Gastrocnemius medialis (tissue), 4 donors: ENCODE data around the gene WLS. TPM values are rescaled to one million over a fixed set of nuclear protein-coding genes. Genes with fewer than 3 reads are reported as not detected.
"Not testable (repeated sequence)": the region's sequence is repeated elsewhere in the genome, so short reads cannot be mapped to it uniquely, and the experiment has no call there.

Experiments
- ATAC-seq, 2 donors: fragments of 150-250 bp; one replicate each; pipeline ENCODE4 v1.9.1; 2016
- DNase-seq, 2 donors: peaks; one replicate each; pipeline ENCODE4 v3.0.0-alpha.2; 2019
- H3K27ac ChIP-seq, 4 donors: fragments of 200-600 bp; sonication (generic); 1 replicate in 1 of 4; 2 replicates in 3 of 4; pipeline ENCODE4 v1.5.1; 2016 to 2018; ENCODE audit warnings: mild to moderate bottlenecking in 2 of 4, moderate library complexity in 1 of 4
- H3K27me3 ChIP-seq, 3 donors: fragments of 200-600 bp; sonication (generic) in 2 of 3; 1 replicate in 1 of 3; 2 replicates in 2 of 3; pipeline versions ENCODE4 v1.5.1 to v1.6.0; 2016 to 2019; ENCODE audit warnings: mild to moderate bottlenecking in 1 of 3, moderate library complexity in 1 of 3
- H3K36me3 ChIP-seq, 2 donors: fragments of 200-600 bp; sonication (generic) in 1 of 2; one replicate each; pipeline ENCODE4 v1.5.1; 2017 to 2018
- H3K4me1 ChIP-seq, 2 donors: fragments of 200-600 bp; sonication (generic) in 1 of 2; one replicate each; pipeline ENCODE4 v1.5.1; 2016 to 2017; ENCODE audit warnings: mild to moderate bottlenecking in 2 of 2
- H3K4me3 ChIP-seq, 4 donors: fragments of 200-600 bp; sonication (generic) in 3 of 4; 1 replicate in 1 of 4; 2 replicates in 3 of 4; pipeline ENCODE4 v1.5.1; 2016 to 2019; ENCODE audit warnings: mild to moderate bottlenecking in 2 of 4
- H3K9me3 ChIP-seq, 3 donors: fragments of 200-600 bp; sonication (generic) in 2 of 3; 1 replicate in 1 of 3; 2 replicates in 2 of 3; pipeline ENCODE4 v1.5.1; 2016 to 2019
- CTCF ChIP-seq, 5 experiments: fragments of 450-650 bp in 3 of 5; fragments of 200-600 bp in 2 of 5; sonication (generic) in 2 of 5; IDR thresholded peaks in 4 of 5; conservative IDR thresholded peaks in 1 of 5; 1 replicate in 4 of 5; 2 replicates in 1 of 5; pipeline ENCODE4 v1.5.1; 2016 to 2019; ENCODE audit warnings: antibody characterized with exemption in 5 of 5, mild to moderate bottlenecking in 3 of 5, moderate library complexity in 3 of 5
- POLR2A ChIP-seq, 2 donors: fragments of 450-650 bp; IDR thresholded peaks; one replicate each; pipeline ENCODE4 v1.6.1; 2017; ENCODE audit warnings: antibody characterized with exemption in 2 of 2, mild to moderate bottlenecking in 2 of 2, moderate library complexity in 2 of 2
- in situ Hi-C, 4 donors: fragments of 200-750 bp; cut with MboI; loops; one replicate each; pipeline versions ENCODE4 v1.15.0 to v1.8.0; 2017; ENCODE audit warnings: low sequenced_read_pairs in 4 of 4
- intact Hi-C: fragments of 100-400 bp; cut with DNase I; formaldehyde crosslinking; loops from one replicate; pipeline ENCODE4 v1.15.1; 2023; ENCODE audit warnings: low total_unique reads
- total RNA-seq, 4 donors: library from RNA; depleted of rRNA; stranded (reverse); fragments of >200 nt; gene quantifications; one replicate each; pipeline versions ENCODE4 v1.1.0 to v1.2.3, GENCODE V29; 2016

WLS gene
- total RNA-seq, 4 donors from 2014 or later: 8.6 to 15.7 (median 11.6) TPM

GRCh38 chr1:68269637-68270430 is 37.5 kb upstream of the WLS start:
- no peaks in the 10 kb centered on the region for H3K9me3 ChIP-seq
- DNase-seq (no peak), ATAC-seq (no peak)
- H3K4me1 ChIP-seq: no peaks in the 10 kb centered on the region
- no peaks in the 10 kb centered on the region for H3K36me3 ChIP-seq
- H3K27ac ChIP-seq: no peak overlapping the region
- TF ChIP-seq POLR2A (IDR thresholded peaks at IDR 0.05) (no peak), CTCF (IDR thresholded peaks at IDR 0.05 in 4 of 5, conservative IDR thresholded peaks at IDR 0.05 in 1 of 5) (no peak)
- H3K4me3 ChIP-seq: no peak overlapping the region
- in situ Hi-C loops: no loop called here
- intact Hi-C loops: no loop called here
- H3K27me3 ChIP-seq: no peaks in the 10 kb centered on the region

GRCh38 chr1:68268896-68269483 is 36.7 kb upstream of the WLS start:
- Histone ChIP-seq H3K36me3 (no peaks in the 10 kb centered on the region), H3K27me3 (no peaks in the 10 kb centered on the region), H3K9me3 (no peaks in the 10 kb centered on the region), H3K4me3 (no peak overlapping the region), H3K4me1 (no peaks in the 10 kb centered on the region), H3K27ac (no peak overlapping the region)
- TF ChIP-seq POLR2A (IDR thresholded peaks at IDR 0.05): no peak
- TF ChIP-seq CTCF (IDR thresholded peaks at IDR 0.05 in 4 of 5, conservative IDR thresholded peaks at IDR 0.05 in 1 of 5): no peak
- in situ Hi-C loops: no loop called here
- ATAC-seq (no peak), DNase-seq (no peak)
- intact Hi-C loops: no loop called here

GRCh38 chr1:68256824-68257223 is 24.5 kb upstream of the WLS start:
- DNase-seq, H3K4me3 ChIP-seq, intact Hi-C loops, H3K27me3 ChIP-seq, H3K36me3 ChIP-seq, in situ Hi-C loops, H3K9me3 ChIP-seq, H3K27ac ChIP-seq, H3K4me1 ChIP-seq, ATAC-seq: not testable (repeated sequence)

DNA sequence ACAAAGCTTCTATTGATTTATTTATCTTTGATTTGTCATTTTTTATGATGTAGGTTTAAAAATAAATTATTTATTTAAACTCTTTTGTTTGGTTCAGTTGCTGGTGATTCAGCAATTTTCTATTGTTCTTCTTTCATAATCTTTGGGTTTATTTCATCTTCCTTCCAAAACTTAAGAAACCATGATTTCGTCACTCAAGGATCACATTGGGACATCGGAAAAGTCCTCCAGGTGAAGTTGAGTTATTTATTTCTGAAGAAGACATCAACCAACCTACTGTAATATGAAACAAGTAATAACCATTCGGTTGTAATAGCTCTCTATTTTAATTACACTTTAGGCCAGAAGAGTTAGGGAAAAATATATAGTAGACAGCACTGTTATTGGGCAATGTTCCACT is 23.0 kb upstream of the WLS start:
- intact Hi-C loops (no loop called here), in situ Hi-C loops (no loop called here)
- Histone ChIP-seq H3K27ac (no peak overlapping the region), H3K9me3 (no peaks in the 10 kb centered on the region), H3K4me1 (no peaks in the 10 kb centered on the region), H3K27me3 (no peaks in the 10 kb centered on the region), H3K36me3 (no peaks in the 10 kb centered on the region), H3K4me3 (no peak overlapping the region)
- no peak for ATAC-seq
- no peak for DNase-seq
- TF ChIP-seq POLR2A (IDR thresholded peaks at IDR 0.05) (no peak), CTCF (IDR thresholded peaks at IDR 0.05 in 4 of 5, conservative IDR thresholded peaks at IDR 0.05 in 1 of 5) (no peak)

GRCh38 chr1:68254667-68255226 is 22.4 kb upstream of the WLS start:
- TF ChIP-seq POLR2A (IDR thresholded peaks at IDR 0.05) (no peak), CTCF (IDR thresholded peaks at IDR 0.05 in 4 of 5, conservative IDR thresholded peaks at IDR 0.05 in 1 of 5) (no peak)
- Histone ChIP-seq H3K27me3 (no peaks in the 10 kb centered on the region), H3K27ac (no peak overlapping the region), H3K4me1 (no peaks in the 10 kb centered on the region), H3K36me3 (no peaks in the 10 kb centered on the region), H3K4me3 (no peak overlapping the region), H3K9me3 (no peaks in the 10 kb centered on the region)
- DNase-seq: no peak
- intact Hi-C loops: no loop called here
- no peak for ATAC-seq
- in situ Hi-C loops: no loop called here
